MM.1S (cell line): ENCODE data around the gene PROB1.

Source experiments
- CTCF ChIP-seq: fragments of 300-600 bp; sonication (generic); IDR thresholded peaks from 2 replicates; pipeline ENCODE4 v1.5.1; 2016; ENCODE audit warnings: antibody characterized with exemption, low read length, mixed read lengths
- EZH2 ChIP-seq: fragments of 300-600 bp; sonication (generic); optimal IDR thresholded peaks from 2 replicates; pipeline ENCODE3; 2017; ENCODE audit warnings: low read depth, mild to moderate bottlenecking, antibody characterized with exemption, low read length, mixed read lengths

- no peak for TF ChIP-seq CTCF
- no peak for TF ChIP-seq EZH2
Measured at GRCh38 chr5:139363937-139364336, 31.0 kb downstream of the PROB1 start.
